ENCODE results near the gene GALNT7.

The GALNT7 gene

GRCh38 chr4:173189117-173189693, 20.6 kb downstream of the GALNT7 start:
- no peak for TF ChIP-seq JUND (IDR thresholded peaks at IDR 0.05; ENCODE audit: low read depth)
- DNase-seq (ENCODE audit: low read depth in 1 of 2, low spot score in 1 of 2) = no peak

GRCh38 chr4:173191623-173192041, 23.0 kb downstream of the GALNT7 start:
- no peak for TF ChIP-seq JUND (IDR thresholded peaks at IDR 0.05; ENCODE audit: low read depth)
- DNase-seq (ENCODE audit: low read depth in 1 of 2, low spot score in 1 of 2) = no peak
- in situ Hi-C loops (cut with HindIII; ENCODE audit: low pct_unique_long_range_greater_than_20kb, low sequenced_read_pairs) = no loop called here

More at GRCh38 chr4:173189117-173189693, 20.6 kb downstream of the GALNT7 start:
- in situ Hi-C loops (cut with HindIII; ENCODE audit: low pct_unique_long_range_greater_than_20kb, low sequenced_read_pairs) = no loop called here

- in situ Hi-C loops (cut with HindIII; ENCODE audit: low pct_unique_long_range_greater_than_20kb, low sequenced_read_pairs) = no loop called here
- no peak for DNase-seq (ENCODE audit: low read depth in 1 of 2, low spot score in 1 of 2)
- TF ChIP-seq JUND (IDR thresholded peaks at IDR 0.05; ENCODE audit: low read depth) = no peak
Measured at GRCh38 chr4:173192375-173193162, 24.0 kb downstream of the GALNT7 start.

GRCh38 chr4:173194157-173194556, 25.5 kb downstream of the GALNT7 start:
- TF ChIP-seq JUND (IDR thresholded peaks at IDR 0.05; ENCODE audit: low read depth) = no peak
- in situ Hi-C loops (cut with HindIII; ENCODE audit: low pct_unique_long_range_greater_than_20kb, low sequenced_read_pairs) = no loop called here
- DNase-seq (ENCODE audit: low read depth in 1 of 2, low spot score in 1 of 2) = no peak

GRCh38 chr4:173195109-173195508, 26.5 kb downstream of the GALNT7 start:
- in situ Hi-C loops (cut with HindIII; ENCODE audit: low pct_unique_long_range_greater_than_20kb, low sequenced_read_pairs) = no loop called here
- TF ChIP-seq JUND (IDR thresholded peaks at IDR 0.05; ENCODE audit: low read depth) = no peak
- no peak for DNase-seq (ENCODE audit: low read depth in 1 of 2, low spot score in 1 of 2)

GRCh38 chr4:173199553-173199952, 30.9 kb downstream of the GALNT7 start:
- in situ Hi-C loops (cut with HindIII; ENCODE audit: low pct_unique_long_range_greater_than_20kb, low sequenced_read_pairs) = no loop called here
- no peak for DNase-seq (ENCODE audit: low read depth in 1 of 2, low spot score in 1 of 2)
- TF ChIP-seq JUND (IDR thresholded peaks at IDR 0.05; ENCODE audit: low read depth) = no peak

GRCh38 chr4:173200103-173200884, 31.7 kb downstream of the GALNT7 start:
- TF ChIP-seq JUND (IDR thresholded peaks at IDR 0.05; ENCODE audit: low read depth) = no peak
- in situ Hi-C loops (cut with HindIII; ENCODE audit: low pct_unique_long_range_greater_than_20kb, low sequenced_read_pairs) = no loop called here
- no peak for DNase-seq (ENCODE audit: low read depth in 1 of 2, low spot score in 1 of 2)

- TF ChIP-seq JUND (IDR thresholded peaks at IDR 0.05; ENCODE audit: low read depth) = no peak
- in situ Hi-C loops (cut with HindIII; ENCODE audit: low pct_unique_long_range_greater_than_20kb, low sequenced_read_pairs) = no loop called here
- DNase-seq (ENCODE audit: low read depth in 1 of 2, low spot score in 1 of 2) = no peak
Measured at GRCh38 chr4:173202395-173202794, 33.8 kb downstream of the GALNT7 start.

- in situ Hi-C loops (cut with HindIII; ENCODE audit: low pct_unique_long_range_greater_than_20kb, low sequenced_read_pairs) = no loop called here
- DNase-seq (ENCODE audit: low read depth in 1 of 2, low spot score in 1 of 2) = no peak
- TF ChIP-seq JUND (IDR thresholded peaks at IDR 0.05; ENCODE audit: low read depth) = no peak
Measured at GRCh38 chr4:173205656-173206055, 37.0 kb downstream of the GALNT7 start.

GRCh38 chr4:173208420-173208819, 39.8 kb downstream of the GALNT7 start:
- DNase-seq (ENCODE audit: low read depth in 1 of 2, low spot score in 1 of 2) = no peak
- in situ Hi-C loops (cut with HindIII; ENCODE audit: low pct_unique_long_range_greater_than_20kb, low sequenced_read_pairs) = no loop called here

GRCh38 chr4:173211222-173211621, 42.6 kb downstream of the GALNT7 start:
- no peak for DNase-seq (ENCODE audit: low read depth in 1 of 2, low spot score in 1 of 2)
- TF ChIP-seq JUND (IDR thresholded peaks at IDR 0.05; ENCODE audit: low read depth) = no peak
- in situ Hi-C loops (cut with HindIII; ENCODE audit: low pct_unique_long_range_greater_than_20kb, low sequenced_read_pairs) = no loop called here

More at GRCh38 chr4:173208420-173208819, 39.8 kb downstream of the GALNT7 start:
- no peak for TF ChIP-seq JUND (IDR thresholded peaks at IDR 0.05; ENCODE audit: low read depth)

GRCh38 chr4:173211838-173212237, 43.2 kb downstream of the GALNT7 start:
- no peak for DNase-seq (ENCODE audit: low read depth in 1 of 2, low spot score in 1 of 2)
- in situ Hi-C loops (cut with HindIII; ENCODE audit: low pct_unique_long_range_greater_than_20kb, low sequenced_read_pairs) = no loop called here

GRCh38 chr4:173212379-173212778, 43.8 kb downstream of the GALNT7 start:
- in situ Hi-C loops (cut with HindIII; ENCODE audit: low pct_unique_long_range_greater_than_20kb, low sequenced_read_pairs) = no loop called here
- no peak for TF ChIP-seq JUND (IDR thresholded peaks at IDR 0.05; ENCODE audit: low read depth)
- DNase-seq (ENCODE audit: low read depth in 1 of 2, low spot score in 1 of 2) = no peak

More at GRCh38 chr4:173211838-173212237, 43.2 kb downstream of the GALNT7 start:
- no peak for TF ChIP-seq JUND (IDR thresholded peaks at IDR 0.05; ENCODE audit: low read depth)
